ENCODE results near the gene RAB4B. TPM values are rescaled to one million over a fixed set of nuclear protein-coding genes. Genes with fewer than 3 reads are reported as not detected.
"Not testable (repeated sequence)": the region's sequence is repeated elsewhere in the genome, so short reads cannot be mapped to it uniquely, and the experiment has no call there.

Gene RAB4B
- total RNA-seq, 4 donors from 2014 or later = 12.4 to 20.7 (median 17.0) TPM

DNA sequence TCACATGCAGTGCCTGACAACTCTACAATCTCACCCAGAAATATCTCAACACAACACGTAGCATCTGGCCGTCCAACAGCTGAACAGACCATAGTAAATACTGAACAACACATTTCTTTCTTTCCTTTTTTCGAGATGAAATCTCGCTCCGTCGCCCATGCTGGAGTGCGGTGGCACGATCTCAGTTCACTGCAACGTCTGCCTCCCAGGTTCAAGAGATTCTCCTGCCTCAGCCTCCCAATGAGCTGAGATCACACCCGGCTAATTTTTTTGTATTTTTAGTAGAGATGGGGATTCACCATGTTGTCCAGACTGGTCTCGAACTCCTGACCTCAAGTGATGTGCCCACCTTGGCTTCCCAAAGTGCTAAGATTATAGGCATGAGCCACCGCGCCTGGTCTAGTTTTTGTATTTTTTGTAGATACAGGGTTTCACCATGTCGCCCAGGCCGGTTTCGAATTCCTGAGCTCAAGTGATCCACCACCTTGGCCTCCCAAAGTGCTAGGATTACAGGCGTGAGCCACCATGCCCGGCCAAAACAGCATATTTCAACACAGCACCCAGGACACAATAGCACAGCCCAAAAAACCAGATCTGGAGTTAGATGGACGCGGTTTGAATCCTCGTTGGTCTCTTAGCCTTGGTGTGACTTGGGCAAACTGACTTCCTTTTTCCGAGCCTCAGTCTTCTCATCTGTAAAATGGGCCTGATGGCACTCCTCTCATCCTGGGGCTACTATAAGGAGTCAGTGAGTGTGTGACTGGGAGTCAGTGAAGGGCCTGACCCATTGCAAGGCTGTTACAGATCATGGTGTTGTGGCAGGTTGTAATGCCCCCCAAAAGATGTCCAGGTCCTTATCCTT, 49.6 kb downstream of the RAB4B start:
- 94% methylated on average over 22 of the region's 22 CpGs for WGBS
- no peak for TF ChIP-seq POLR2A (IDR thresholded peaks at IDR 0.05)
- TF ChIP-seq, protein P1, sequence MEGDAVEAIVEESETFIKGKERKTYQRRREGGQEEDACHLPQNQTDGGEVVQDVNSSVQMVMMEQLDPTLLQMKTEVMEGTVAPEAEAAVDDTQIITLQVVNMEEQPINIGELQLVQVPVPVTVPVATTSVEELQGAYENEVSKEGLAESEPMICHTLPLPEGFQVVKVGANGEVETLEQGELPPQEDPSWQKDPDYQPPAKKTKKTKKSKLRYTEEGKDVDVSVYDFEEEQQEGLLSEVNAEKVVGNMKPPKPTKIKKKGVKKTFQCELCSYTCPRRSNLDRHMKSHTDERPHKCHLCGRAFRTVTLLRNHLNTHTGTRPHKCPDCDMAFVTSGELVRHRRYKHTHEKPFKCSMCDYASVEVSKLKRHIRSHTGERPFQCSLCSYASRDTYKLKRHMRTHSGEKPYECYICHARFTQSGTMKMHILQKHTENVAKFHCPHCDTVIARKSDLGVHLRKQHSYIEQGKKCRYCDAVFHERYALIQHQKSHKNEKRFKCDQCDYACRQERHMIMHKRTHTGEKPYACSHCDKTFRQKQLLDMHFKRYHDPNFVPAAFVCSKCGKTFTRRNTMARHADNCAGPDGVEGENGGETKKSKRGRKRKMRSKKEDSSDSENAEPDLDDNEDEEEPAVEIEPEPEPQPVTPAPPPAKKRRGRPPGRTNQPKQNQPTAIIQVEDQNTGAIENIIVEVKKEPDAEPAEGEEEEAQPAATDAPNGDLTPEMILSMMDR (IDR thresholded peaks at IDR 0.05) = no peak
- Histone ChIP-seq H3K9me3 (no peaks in the 10 kb centered on the region), H3K36me3 (peaks cover 7% of the 10 kb centered on the region), H3K4me3 (no peak overlapping the region), H3K4me1 (peaks cover 6% of the 10 kb centered on the region), H3K27ac (no peak overlapping the region), H3K27me3 (no peaks in the 10 kb centered on the region)
- DNase-seq (ENCODE audit: low spot score in 2 of 2) = no peak

DNA sequence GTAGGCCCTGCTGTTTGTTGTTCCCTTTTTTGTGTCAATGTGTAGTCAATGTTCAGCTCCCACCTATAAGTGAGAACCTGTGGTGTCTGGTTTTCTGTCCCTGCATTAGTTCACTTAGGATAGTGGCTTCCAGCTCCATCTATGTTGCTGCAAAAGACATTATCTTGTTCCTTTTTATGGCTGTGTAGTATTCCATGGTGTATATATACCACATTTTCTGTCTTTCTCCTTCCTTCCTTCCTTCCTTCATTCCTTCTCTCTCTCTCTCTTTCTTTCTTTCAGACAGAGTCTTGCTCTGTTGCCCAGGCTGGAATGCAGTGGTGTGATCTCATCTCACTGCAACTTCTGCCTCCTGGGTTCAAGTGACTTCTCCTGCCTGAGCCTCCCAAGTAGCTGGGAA, 51.2 kb downstream of the RAB4B start:
- Histone ChIP-seq H3K9me3 (no peaks in the 10 kb centered on the region), H3K36me3 (peaks cover 7% of the 10 kb centered on the region), H3K4me3 (no peak overlapping the region), H3K27ac (no peak overlapping the region), H3K4me1 (peaks cover 4% of the 10 kb centered on the region), H3K27me3 (no peaks in the 10 kb centered on the region)
- DNase-seq (ENCODE audit: low spot score in 2 of 2) = no peak
- TF ChIP-seq, protein P1 (IDR thresholded peaks at IDR 0.05) = no peak

DNA sequence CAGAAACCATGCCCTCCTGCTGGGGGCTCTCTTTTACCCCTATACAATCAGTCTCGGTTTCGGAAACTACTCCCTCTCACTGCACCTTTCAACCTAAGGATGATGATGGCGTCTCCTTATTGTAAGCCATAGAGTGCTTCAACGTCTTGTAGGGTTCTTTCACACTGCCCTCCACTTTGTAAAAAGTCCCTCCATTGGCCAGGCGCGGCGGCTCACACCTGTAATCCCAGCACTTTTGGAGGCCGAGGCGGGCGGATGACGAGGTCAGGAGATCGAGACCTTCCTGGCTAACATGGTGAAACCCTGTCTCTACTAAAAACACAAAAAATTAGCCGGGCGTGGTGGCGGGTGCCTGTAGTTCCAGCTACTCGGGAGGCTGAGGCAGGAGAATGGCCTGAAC, 52.7 kb downstream of the RAB4B start:
- DNase-seq (ENCODE audit: low spot score in 2 of 2); H3K36me3 ChIP-seq; H3K9me3 ChIP-seq; H3K4me3 ChIP-seq; H3K27me3 ChIP-seq; H3K4me1 ChIP-seq; H3K27ac ChIP-seq: not testable (repeated sequence)
- 96% methylated on average over 16 of the region's 16 CpGs for WGBS

DNA sequence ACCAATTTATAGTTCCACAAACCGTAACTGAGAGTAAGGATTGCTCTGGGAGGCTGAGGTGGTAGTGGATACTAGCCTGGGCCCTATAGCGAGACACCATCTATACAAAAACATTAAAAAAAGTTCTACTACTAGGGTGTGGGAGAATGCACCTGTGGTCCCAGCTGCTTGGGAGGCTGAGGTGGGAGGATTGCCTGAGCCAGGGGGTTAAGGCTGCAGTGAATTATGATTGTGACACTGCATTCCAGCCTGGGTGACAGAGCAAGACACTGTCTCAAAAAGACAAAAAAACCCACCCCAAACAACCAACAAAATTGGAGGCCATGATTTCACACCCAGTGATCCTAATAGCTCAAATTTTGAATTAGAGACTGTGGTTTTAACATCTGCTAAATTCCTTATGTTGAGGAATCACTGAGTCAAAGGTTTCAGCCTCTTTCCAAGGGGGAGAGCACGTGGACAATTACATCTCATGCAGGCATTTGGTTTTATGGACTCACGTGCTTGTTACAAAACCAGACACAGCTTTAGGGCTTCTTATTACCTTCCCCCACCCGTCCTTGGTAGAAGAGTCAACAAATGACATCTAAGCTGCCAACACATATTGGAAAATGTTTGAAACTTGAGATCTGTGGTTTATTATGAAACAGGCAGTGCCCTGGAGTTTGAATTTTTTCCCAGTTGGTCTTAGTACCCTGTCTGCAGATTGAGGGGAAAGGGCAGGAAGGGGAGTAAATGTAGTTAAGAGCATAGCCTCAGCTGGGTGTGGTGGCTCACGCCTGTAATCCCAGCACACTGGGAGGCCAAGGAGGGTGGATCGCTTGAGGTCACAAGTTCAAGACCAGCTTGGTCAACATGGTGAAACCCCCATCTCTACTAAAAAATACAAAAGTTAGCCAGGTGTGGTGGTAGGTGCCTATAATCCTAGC, 53.7 kb downstream of the RAB4B start:
- DNase-seq (ENCODE audit: low spot score in 2 of 2) = no peak
- 71% methylated on average over 7 of the region's 7 CpGs for WGBS

DNA sequence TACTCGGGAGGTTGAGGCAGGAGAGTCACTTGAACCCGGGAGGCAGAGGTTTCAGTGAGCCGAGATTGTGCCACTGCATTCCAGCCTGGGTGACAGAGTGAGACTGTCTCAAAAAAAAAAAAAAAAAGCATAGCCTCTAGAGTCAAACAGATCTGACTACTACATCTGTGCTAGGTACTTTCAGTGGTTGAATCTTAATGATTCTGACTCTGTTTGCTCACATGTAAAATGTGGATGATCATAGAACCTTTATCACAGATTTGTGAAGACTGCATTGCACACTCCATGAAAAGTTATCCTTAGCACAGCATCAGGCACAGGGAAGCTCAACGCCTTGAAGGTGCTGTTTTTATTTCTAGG, 54.4 kb downstream of the RAB4B start:
- not testable (repeated sequence) for H3K36me3 ChIP-seq; H3K9me3 ChIP-seq; H3K27me3 ChIP-seq; H3K4me1 ChIP-seq; H3K4me3 ChIP-seq; DNase-seq (ENCODE audit: low spot score in 2 of 2)
- WGBS = 67% methylated on average over 4 of the region's 4 CpGs
- H3K27ac ChIP-seq = peak overlapping the region; percentile 8

More for the DNA sequence above, 53.7 kb downstream of the RAB4B start:
- Histone ChIP-seq H3K4me1 (peaks cover 4% of the 10 kb centered on the region), H3K27ac (peak overlapping the region; percentile 35), H3K36me3 (peaks cover 4% of the 10 kb centered on the region), H3K9me3 (no peaks in the 10 kb centered on the region), H3K27me3 (no peaks in the 10 kb centered on the region), H3K4me3 (no peak overlapping the region)
- TF ChIP-seq POLR2A (IDR thresholded peaks at IDR 0.05) = no peak
- peak in 1 of 3 donors; percentile 45 for TF ChIP-seq POLR2AphosphoS5 (IDR thresholded peaks at IDR 0.05)

DNA sequence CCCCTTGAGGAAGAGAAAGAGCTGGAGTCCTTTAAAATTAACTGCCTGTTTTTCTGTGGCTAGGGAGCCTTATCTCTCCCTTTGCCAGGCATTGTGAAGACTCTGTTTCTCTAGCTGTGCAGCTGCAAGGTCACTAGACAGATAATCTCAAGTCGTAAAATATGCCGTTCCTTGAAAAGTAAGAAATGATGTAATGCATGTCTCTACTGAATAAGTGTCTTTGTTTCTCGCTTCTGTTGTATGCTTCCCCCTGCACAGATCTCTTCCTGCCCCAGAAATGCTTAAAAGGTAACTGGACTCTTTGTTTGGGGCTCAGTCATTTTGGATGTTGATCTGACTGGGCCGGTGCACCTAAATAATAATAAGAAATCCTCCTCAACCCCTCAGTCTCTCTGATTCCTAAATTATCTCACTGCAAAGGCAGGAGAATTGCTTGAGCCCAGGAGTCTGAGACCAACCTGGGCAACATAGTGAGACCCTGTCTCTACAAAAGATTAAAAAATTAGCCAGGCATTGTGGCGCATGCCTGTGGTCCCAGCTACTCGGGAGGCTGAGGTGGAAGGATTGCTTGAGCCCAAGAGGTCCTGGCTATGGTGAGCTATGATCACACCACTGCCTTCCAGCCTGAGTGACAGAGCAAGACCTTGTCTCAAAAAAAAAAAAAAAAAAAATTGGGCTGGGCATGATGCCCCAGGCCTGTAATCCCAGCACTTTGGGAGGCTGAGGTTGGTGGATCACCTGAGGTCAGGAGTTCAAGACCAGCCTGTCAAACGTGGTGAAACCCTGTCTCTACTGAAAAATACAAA, 55.9 kb downstream of the RAB4B start:
- DNase-seq (ENCODE audit: low spot score in 2 of 2); H3K36me3 ChIP-seq; H3K4me3 ChIP-seq; H3K9me3 ChIP-seq; H3K4me1 ChIP-seq; H3K27me3 ChIP-seq; H3K27ac ChIP-seq: not testable (repeated sequence)
- 64% methylated on average over 5 of the region's 7 CpGs for WGBS
